Stimulated activated CD8-positive, alpha-beta memory T cell treated with anti-CD3 and anti-CD28 coated beads, Interleukin-15, amount 100 ng/mL, for 24 hours (primary cell): Measurements from ENCODE around the gene LSP1.
"Not testable (repeated sequence)": the region's sequence is repeated elsewhere in the genome, so short reads cannot be mapped to it uniquely, and the experiment has no call there.

ENCODE experiments used
- DNase-seq: peaks from one replicate; pipeline ENCODE4 v3.0.0-alpha.2; 2020; ENCODE audit warnings: low read depth

LSP1 gene, protein sequence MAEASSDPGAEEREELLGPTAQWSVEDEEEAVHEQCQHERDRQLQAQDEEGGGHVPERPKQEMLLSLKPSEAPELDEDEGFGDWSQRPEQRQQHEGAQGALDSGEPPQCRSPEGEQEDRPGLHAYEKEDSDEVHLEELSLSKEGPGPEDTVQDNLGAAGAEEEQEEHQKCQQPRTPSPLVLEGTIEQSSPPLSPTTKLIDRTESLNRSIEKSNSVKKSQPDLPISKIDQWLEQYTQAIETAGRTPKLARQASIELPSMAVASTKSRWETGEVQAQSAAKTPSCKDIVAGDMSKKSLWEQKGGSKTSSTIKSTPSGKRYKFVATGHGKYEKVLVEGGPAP

DNA sequence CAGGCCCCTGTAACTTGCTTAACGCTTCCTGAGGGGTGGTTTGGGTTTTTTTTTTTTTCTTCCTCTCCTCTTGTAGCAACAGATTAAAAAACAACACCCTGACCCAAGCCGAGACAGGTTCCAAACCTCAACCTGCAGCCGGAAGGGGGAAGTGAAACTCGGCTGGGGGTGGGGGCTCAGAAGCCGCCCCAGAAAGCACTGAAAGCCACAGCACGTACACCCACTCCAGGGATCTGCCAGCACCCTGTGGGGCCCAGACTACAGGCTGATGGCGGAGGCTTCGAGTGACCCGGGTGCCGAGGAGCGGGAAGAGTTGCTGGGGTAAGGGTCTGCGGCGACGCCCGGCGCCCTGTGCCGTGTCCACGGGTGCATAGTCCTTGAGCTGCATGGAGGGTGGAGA, at the start of gene LSP1:
TSS of gene LSP1 (plus strand) at position 208 of the 400 bp plus-strand sequence. CDS start at position 269, 61 bp downstream.
- DNase-seq = no peak

DNA sequence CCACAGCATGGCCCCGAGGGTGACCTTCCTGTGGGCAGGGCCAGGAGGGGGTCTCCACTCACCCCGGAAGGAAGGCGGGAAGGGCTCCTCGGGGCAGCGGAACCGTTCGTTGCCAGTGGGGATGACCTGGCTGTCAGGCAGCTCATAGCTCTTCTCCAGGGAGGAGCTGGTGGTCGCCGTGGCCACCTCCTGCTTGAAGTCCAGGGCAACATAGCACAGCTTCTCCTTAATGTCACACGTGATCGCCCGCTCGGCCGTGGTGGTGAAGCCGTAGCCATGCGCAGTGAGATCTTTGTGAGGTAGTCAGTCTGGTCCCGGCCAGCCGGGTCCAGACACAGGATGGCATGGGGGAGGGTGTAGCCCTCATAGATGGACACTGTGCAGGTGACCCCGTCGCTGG, 49.6 kb upstream of the LSP1 start:
- no peak for DNase-seq

DNA sequence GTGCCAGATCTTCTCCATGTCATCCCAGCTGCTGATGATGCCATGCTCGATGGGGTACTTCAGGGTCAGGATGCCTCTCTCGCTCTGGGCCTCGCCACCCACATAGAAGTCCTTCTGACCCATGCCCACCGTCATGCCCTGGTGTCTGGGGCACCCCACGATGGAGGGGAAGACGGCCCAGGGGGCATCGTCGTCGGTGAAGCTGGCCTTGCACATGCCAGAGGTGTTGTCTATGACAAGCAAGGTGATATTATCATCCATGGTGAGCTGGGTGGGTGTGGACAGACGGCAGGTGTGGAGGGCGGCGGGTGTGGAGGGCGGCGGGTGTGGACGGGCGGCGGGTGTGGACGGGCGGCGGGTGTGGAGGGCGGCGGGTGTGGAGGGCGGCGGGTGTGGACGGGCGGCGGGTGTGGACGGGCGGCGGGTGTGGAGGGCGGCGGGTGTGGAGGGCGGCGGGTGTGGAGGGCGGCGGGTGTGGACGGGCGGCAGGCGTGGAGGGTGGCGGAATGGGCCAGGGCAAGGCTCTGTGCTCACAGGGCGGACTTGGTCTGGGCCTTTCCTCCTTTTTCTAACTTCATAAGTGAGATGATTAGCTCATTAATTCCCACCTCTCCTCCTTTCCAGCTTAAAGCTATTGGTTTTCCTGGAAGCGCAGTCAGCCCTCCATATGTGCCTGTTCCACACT, 48.9 kb upstream of the LSP1 start:
- DNase-seq = not testable (repeated sequence)

DNA sequence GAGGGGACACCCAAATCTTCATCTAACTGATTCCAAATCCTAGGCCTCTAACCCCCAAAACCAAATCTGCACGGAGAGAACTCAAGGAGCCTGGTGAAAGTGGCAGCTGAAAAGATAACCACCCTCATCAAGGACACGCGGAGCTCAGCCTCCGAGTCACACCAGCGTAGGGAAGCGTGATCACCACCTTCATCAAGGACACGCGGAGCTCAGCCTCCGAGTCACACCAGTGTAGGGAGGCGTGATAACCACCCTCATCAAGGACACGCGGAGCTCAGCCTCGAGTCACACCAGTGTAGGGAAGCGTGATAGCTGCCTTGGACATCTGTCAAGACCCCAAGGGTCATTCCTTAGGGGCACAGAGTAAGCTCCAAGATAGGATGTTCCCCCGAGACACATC, 47.4 kb upstream of the LSP1 start:
- no peak for DNase-seq

DNA sequence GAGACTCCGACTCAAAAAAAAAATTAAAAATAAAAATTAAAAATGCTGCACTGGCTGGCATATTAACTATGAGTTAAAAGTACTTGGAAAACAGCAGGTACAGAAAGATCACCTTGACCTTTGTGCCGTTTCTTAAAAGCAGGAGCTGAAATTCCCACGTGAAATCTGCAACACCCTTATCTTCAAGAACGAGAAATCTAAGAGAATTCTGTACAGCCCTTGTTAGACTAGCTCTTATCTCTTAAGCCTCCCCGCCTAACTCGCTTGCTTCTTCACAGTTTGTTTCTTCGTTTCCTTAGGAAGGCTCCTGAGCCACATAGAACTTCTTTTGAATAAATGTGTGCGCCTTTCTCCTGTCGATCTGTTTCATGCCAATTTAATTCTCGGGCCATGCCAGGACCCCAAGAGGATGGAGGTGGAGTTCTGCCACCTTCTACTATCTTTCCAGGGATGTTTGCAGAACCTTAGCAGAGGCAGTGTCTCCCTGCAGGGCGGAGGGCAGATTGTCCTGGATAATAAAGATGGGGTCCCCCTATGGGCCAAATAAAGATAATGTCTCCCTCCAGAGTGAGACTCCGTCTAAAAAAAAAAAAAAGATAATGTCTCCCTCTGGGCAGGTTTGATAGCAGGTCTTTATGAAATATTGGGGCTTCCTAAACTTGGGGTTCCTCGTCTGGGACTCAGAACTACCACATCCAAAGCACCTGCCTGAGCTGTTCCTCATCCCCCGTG, 45.5 kb upstream of the LSP1 start:
- no peak for DNase-seq

DNA sequence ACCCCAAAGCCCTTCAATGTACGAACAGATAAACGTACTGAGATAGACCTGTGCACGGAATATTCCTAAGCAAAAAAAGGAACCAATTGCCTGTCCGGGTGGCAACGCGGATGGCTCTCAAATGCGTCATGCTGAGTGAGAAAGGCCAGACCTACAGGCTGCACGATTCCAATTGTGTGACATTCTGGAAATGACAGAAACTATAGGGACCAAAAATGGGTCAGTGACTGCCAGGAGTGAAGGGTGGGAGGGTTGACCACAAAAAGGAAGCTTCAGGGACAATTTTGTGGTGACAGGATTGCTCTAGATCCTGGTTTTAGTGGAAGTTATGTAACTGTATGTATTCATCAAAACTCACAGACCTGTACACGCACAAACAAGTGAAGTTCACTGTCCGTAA, 42.1 kb upstream of the LSP1 start:
- no peak for DNase-seq

DNA sequence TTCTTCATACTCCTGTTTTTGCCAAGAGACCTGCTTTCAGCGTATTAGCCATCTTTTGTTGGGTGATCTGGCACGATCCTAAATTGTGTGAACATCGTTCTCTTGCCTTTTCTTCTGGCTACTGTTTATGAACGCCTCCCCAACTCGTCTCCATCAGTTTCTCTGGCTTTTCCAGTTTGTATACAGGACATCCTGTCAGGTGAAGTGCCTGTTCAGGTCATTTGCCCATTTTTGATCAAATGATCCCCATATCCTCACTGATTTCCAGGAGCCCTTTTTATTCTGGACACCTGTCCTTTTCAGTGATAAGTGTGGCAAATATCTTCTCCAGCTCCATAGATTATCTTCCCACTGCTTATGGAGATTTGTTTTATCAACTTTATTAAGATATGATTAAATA, 40.6 kb upstream of the LSP1 start:
- DNase-seq = no peak

DNA sequence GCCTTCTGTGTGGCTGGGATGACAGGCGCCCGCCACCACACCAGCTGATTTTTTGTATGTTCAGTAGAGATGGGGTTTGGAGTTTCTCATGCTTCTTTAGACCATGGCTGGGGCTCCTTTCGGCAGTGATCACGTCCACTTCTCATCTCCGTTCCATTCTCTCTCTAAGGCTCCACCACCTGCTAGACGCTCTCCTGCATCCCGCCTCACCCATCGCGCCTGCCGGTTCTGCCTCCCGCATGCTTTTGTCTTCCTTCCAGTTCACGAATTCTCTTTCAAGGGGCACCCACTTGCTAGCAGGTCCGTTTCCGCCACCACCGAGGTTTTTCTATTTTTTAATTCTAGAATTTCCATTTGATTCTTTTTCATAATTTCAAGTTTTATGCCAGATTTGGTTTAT, 40.1 kb upstream of the LSP1 start:
- no peak for DNase-seq

DNA sequence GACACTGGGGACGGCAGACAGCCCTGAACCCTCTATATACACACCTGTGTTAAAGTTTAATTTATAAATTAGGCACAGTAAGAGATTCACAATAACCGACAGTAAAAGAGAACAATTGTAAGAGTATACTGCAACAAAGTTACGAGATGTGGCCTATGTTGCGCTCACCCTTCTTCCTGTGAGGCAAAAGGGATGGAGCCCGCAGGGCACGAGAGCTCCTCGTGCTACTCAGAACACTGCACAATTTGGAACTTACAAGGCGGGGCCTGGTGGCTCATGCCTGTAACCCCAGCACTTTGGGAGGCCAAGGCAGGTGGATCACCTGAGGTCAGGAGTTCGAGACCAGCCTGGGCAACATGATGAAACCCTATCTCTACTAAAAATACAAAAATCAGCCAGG, 39.5 kb upstream of the LSP1 start:
- not testable (repeated sequence) for DNase-seq

DNA sequence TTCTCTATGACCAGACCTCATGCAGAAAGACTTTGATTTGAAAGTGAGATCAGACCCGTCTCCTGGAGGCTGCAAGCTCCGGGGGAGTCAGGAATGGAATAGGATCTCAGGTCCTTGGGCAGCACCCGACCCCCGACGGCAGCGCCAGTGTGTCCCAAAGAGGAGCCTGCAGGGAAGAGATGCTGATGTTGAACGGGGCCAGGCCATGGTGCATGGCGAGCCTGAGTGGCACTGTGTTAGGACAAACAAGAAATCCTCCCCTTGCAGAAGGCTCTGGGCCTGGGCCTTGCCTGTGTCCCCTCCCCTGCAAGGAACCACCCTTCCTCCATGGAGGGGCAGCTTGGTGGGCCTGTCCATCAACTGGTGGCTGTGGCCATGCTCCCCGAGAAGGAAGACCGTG, 38.2 kb upstream of the LSP1 start:
- DNase-seq = no peak

DNA sequence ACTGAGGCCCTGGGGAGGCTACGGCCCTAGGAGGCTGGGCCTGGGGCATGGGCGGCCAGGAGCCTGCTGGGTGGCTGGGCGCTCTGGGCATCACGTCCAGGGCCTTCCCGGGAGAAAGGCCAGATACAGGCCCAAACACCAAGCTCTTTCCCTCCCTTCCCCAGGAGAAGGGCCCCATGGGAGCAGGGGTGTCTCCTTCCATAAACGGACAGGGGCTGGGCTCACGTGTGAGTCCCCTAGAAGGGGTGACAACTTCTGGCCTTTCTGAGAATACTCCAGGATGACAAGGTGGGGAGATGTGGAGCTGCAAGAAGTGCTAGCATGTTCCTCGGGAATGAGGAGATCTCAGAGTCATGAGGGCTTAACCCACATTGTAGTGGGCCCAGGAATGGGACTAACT, 37.6 kb upstream of the LSP1 start:
- no peak for DNase-seq

DNA sequence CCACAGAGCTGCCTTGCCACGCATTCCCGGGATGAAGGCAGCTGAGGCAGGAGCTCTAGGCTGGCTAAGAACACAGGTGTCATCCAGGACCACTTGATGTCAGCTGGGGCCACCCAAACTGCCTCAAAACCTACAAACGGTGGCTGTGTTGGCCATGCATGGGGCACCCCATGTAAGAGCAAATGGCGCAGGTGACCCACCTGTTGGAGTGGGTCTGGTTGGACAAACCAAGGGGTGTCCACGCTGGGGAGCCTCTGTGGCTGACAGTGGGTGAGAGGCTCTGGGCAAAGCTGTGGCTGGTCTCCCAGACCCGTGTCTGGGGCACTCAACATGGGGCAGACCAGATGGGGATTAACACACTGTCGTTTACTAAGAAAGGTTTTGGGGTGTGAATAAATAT, 37.1 kb upstream of the LSP1 start:
- no peak for DNase-seq

DNA sequence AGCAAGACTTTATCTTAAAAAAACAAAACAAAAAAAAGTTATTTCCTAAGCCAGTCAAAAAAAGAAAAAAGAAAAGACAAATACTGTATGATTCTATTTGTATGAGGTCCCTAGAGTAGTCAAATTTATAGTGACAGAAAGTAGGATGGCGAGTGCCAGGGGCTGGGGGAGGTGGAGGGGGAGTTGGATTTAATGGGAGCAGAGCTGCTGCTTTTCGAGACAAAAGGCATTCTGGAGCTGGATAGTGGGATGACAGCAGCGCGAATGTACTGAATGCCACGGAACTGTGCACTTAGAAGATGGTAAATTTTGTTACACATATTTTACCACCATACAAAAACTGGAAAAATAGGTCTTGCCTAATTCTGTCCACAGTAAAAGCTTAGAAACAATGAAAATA, 35.9 kb upstream of the LSP1 start:
- DNase-seq = no peak

DNA sequence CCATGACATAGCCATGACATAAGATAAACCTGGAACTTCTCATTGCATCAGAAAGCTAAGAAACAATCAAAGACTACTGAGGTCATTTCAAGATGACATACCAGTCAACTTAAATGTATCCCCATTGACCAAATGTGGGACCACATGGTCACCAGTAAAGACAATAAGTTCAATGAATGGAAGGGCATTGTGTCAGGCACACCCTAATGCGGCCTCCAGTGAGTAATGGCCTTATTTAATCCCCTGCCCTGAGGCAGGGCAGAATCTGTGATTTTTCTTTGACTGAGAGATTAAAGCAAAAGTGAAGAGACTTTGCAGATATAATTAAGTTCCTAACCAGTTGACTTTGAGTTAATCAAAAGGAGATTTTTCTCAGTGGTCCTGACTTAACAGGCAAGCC, 35.4 kb upstream of the LSP1 start:
- no peak for DNase-seq

DNA sequence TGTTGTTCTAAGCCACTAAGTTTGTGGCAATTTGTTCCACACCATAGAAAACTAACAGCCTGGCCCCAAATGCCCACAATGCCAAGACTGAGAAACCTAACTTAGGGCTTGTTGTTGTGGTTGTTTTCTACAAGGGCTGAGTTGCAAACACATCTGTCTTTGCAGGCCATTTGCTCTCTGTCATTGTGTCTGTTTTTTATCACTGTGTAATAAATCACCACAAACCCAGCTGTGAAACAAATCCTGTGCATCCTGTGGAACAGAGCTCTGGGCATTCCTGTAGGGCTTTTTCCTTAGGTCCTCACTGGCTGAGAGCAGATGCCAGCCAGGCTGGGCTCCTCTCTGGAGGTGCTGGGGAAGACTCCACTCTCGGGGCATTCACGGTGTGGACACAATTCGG, 33.8 kb upstream of the LSP1 start:
- no peak for DNase-seq

DNA sequence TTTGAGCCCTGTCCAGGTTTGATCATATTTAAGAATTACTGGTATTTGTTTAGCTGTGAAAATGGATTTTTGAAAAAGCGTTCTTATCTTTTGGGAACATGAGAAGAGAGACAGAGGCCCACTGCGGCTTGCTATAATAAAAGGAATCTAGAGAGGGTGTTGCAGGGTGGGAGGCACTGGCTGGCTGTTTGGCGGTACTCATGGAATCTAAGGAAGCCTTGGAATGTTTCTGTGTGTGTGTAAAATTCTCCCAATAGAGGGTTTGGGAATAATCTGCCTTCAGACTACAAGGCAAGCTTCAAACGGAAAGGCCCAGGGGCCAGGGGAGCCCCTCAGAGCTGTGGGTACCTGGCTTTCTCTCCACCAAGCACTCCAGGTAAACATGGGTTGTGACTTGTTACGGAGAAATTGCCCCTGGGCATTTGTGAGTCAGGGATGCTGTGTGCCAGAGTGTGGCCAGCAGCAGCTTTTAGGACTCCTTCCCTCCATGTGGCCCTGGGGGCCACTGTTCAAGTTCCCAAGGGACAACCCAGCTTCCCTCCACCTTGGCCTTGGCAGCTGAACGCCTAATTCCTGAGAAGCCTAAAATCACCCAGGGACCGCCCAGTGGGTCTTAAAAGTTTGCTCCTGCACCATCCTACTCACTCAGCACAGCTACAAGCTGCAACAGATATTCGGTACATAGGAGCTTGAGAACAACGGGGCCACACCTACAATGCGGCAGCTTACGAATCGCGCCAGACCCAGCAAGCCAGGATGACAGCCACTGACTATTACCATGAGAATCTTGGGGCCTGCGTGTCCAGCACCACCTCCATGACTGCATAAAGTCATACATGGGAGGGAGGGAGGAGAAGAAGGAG, 32.2 kb upstream of the LSP1 start:
- DNase-seq = no peak

DNA sequence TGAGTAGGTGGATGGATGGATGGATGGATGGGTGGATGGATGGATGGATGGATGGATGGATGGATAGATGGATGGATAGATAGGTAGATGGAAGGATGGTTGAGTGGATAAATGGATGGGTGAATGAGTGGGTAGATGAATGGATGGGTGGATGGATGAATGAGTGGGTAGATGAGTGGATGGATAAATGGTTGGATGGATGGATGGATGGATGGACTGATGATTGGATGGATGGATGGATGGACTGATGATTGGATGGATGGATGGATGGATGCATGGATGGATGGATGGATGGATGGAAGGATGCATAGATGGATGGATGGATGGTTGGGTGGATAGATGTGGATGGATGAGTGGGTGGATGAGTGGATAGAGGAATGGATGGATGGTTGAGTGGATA, 31.3 kb upstream of the LSP1 start:
- DNase-seq = no peak

DNA sequence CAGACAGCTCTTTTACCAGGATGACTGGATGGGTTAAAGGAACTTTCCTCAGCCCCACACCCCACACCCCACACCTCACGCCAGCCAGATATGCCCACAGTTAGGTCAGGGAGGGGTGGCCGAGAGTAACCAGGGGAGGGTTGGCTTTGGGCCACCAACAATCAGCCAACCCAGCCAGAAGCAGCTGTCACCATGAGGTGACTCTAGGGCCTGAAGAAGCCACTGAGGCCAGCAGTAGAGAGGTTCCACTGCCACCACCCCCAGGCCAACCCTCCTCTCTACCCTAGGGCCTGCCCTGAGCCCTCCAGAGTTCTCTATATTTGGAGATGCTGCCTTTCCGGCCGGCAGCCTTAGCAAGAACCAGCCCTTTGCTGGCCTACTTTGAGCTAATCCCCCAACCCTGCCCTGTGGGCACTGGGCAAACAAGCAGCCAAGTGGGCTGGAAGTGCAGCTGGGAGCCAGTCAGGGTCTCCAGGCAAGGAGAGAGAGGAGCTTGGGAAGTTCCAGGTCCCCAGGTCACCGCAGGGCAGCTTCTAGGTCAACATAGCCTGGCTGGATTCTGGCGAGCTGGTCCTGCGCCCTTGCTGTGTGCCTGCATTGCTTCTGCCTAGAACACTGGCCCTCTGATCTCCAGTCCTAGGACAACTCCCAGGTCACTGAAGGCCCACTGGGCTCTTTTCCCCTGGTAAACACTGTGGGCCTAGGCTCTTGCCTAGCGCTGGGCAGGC, 30.1 kb upstream of the LSP1 start:
- DNase-seq = no peak

DNA sequence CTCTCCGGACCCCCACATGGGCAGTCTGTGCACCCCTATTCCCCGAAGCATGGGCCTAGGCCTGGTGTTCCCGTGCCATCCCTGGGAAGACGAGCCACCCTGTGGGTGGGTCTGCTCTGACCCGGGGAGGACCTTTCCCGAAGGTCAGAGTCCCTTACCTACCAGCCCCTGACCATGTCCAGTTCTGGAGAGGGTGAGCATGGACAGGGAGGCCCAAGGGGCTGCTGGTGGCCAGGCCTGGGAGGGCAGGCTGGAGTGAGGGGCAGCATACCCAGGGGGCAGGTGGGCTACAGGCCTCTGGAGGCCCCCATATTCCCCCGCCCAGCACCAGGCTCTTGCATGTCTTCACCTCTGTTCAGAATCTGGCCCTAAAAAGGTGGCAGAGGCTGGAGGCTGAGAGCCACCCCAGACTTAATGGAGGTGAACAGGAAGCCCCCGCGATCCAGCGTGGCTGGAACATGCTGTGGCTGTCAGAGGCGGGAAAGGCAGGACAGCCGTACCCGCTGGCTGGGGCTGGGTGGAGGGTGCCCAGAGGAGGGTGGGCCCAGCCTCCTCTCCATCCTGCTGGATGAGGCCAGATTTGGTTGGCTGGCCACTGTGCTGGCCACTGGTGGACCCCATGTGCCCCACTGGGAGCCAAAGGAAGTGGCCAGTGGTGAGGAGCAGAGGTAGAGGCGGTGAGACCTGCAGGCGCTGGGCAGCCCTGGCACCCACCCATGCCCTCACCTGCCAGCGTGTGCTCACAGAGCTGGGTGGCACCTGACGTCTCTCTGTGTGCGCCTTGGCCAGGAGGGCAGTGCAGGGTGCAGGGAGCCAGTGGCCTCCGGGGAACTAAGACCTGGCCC, 29.3 kb upstream of the LSP1 start:
- no peak for DNase-seq

DNA sequence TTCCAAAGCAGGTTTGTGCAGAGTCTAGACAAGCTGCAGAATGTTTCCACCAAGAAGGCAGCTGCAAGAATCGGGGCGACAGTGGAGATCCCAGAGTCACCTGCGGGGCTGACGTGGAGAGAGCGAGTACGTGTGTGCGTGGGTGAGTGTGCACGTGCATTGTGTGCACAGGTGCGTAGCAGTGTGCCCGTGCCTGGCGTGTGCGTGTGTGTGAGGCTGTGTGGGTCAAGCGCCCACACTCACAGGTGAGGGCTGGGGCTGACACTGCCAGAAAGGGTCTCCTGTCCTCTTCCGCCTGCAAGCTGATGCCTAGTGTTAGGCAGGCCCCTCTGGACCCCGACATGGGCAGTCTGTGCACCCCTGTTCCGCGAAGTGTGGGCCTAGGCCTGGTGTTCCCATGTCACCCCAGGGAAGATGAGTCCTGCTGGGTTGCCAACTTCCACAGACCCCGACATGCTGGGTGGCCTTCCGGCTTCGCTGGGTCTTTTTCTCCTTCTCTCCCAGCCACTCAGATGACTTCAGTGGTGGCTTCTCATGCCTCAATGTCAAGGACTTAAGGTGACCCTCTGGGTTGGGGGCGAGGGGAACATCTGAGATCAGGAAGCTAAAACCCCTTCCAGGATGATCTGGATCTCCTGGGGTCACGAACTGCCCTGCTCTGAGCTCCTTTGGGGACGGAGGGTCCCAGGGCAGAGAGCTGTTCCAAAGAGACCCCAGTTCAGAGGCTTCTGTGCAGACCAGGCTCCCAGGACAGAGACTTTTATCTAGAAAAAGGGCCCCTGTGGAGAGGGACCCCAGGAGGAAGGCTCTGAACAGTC, 28.5 kb upstream of the LSP1 start:
- DNase-seq = no peak
